Measurements from ENCODE around the gene GNAS. TPM values are rescaled to one million over a fixed set of nuclear protein-coding genes. Genes with fewer than 3 reads are reported as not detected.

GNAS gene
- total and polyA plus RNA-seq, 10 of the 15 experiments (the other 5 are each of a cell fraction or from before 2014, with no cell fraction given), result 209 to 950 (median 394) TPM

GRCh38 chr20:58850693-58851174 lies 1.8 kb upstream of the GNAS start, which contains the start of gene GNAS-AS1 (continued):
- TF ChIP-seq ZBTB11 (CRISPR knock-in tag; IDR thresholded peaks at IDR 0.05) (no peak), SP1 (IDR thresholded peaks at IDR 0.05; ENCODE audit: low read depth, low read length) (peak; percentile 86), GABPA (IDR thresholded peaks at IDR 0.05; ENCODE audit: low read depth) (peak; percentile 92), RBBP5 (conservative IDR thresholded peaks at IDR 0.05) (no peak), PRDM15 (CRISPR knock-in tag; IDR thresholded peaks at IDR 0.05) (no peak), WRNIP1 (IDR thresholded peaks at IDR 0.05; ENCODE audit: borderline replicate concordance, low read depth, low read length) (no peak), EED (IDR thresholded peaks at IDR 0.05; ENCODE audit: low read depth) (no peak), MEF2A (IDR thresholded peaks at IDR 0.05; ENCODE audit: insufficient read depth, low read depth, low read length) (no peak), SUPT20H (IDR thresholded peaks at IDR 0.05; ENCODE audit: borderline replicate concordance, control insufficient read depth, low read depth, low read length) (no peak), ATF2 (IDR thresholded peaks at IDR 0.05; ENCODE audit: low read length) (no peak), KAT2A (conservative IDR thresholded peaks at IDR 0.05; ENCODE audit: control insufficient read depth, low read depth, low read length) (no peak), NFYB (IDR thresholded peaks at IDR 0.05; ENCODE audit: insufficient read depth, low read depth, low read length) (peak; percentile 92), BCLAF1 (IDR thresholded peaks at IDR 0.05) (no peak), POLR2A (IDR thresholded peaks at IDR 0.05; ENCODE audit: low read depth, low read length) (peak; percentile 63), YY1 (IDR thresholded peaks at IDR 0.05; ENCODE audit: low read depth, low read length) (peak; percentile 44; the same call in 1 of the 2 replicates), ZBTB33 (IDR thresholded peaks at IDR 0.05) (no peak), NFXL1 (IDR thresholded peaks at IDR 0.05; ENCODE audit: borderline replicate concordance) (no peak)
